BLaER1 (cell line): Measurements from ENCODE around the gene PNPLA5.
"Not testable (repeated sequence)": the region's sequence is repeated elsewhere in the genome, so short reads cannot be mapped to it uniquely, and the experiment has no call there.

Source experiments
- H3K27ac ChIP-seq: shearing (Covaris generic); formaldehyde crosslinking; 2 replicates; pipeline ENCODE4 v1.8.1; 2022
- H3K27me3 ChIP-seq: shearing (Covaris generic); formaldehyde crosslinking; 2 replicates; pipeline ENCODE4 v1.8.1; 2022
- H3K36me3 ChIP-seq: shearing (Covaris generic); formaldehyde crosslinking; 2 replicates; pipeline ENCODE4 v1.8.1; 2022
- H3K4me1 ChIP-seq: shearing (Covaris generic); formaldehyde crosslinking; 2 replicates; pipeline ENCODE4 v1.8.1; 2022
- H3K4me2 ChIP-seq: shearing (Covaris generic); formaldehyde crosslinking; 2 replicates; pipeline ENCODE4 v1.8.1; 2022
- H3K4me3 ChIP-seq: shearing (Covaris generic); formaldehyde crosslinking; 2 replicates; pipeline ENCODE4 v1.8.1; 2022
- H3K9ac ChIP-seq: shearing (Covaris generic); formaldehyde crosslinking; 2 replicates; pipeline ENCODE4 v1.8.1; 2022
- H3K9me3 ChIP-seq: shearing (Covaris generic); formaldehyde crosslinking; 2 replicates; pipeline ENCODE4 v1.8.1; 2022
- H4K20me1 ChIP-seq: shearing (Covaris generic); formaldehyde crosslinking; 2 replicates; pipeline ENCODE4 v1.8.1; 2022
- Cebpa-rat ChIP-seq: shearing (Covaris generic); IDR thresholded peaks from 2 replicates; pipeline ENCODE4 v1.8.1; 2022

PNPLA5 gene

GRCh38 chr22:43905681-43906080 lies 13.9 kb upstream of the PNPLA5 start:
- Histone ChIP-seq H3K4me2 (no peak overlapping the region), H3K9ac (no peak overlapping the region), H4K20me1 (no peaks in the 10 kb centered on the region), H3K4me1 (no peaks in the 10 kb centered on the region), H3K9me3 (no peaks in the 10 kb centered on the region), H3K36me3 (no peaks in the 10 kb centered on the region), H3K27me3 (no peaks in the 10 kb centered on the region), H3K27ac (no peak overlapping the region), H3K4me3 (no peak overlapping the region)
- TF ChIP-seq Cebpa-rat: no peak

DNA sequence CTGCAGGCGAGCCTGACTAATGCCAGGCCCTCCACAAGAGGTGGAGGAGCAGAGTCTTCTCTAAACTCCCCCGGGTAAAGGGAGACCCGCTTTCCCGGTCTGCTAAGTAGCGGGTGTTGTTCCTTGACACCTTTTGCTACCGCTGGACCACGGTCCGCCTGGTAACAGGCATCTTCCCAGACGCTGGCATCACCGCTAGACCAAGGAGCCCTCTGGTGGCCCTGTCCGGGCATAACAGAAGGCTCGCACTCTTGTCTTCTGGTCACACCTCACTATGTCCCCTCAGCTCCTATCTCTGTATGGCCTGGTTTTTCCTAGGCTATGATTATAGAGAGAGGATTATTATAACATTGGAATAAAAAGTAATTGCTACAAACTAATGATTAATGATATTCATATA lies 12.6 kb upstream of the PNPLA5 start:
- not testable (repeated sequence) for H3K4me2 ChIP-seq, H3K27ac ChIP-seq, H3K9ac ChIP-seq, H4K20me1 ChIP-seq, H3K27me3 ChIP-seq, H3K4me3 ChIP-seq, H3K36me3 ChIP-seq, H3K4me1 ChIP-seq, H3K9me3 ChIP-seq

GRCh38 chr22:43903033-43903432 lies 11.2 kb upstream of the PNPLA5 start:
- H4K20me1 ChIP-seq, H3K4me1 ChIP-seq, H3K4me2 ChIP-seq, H3K9me3 ChIP-seq, H3K9ac ChIP-seq, H3K27me3 ChIP-seq, H3K4me3 ChIP-seq, H3K36me3 ChIP-seq, H3K27ac ChIP-seq: not testable (repeated sequence)

GRCh38 chr22:43901976-43902643 lies 10.3 kb upstream of the PNPLA5 start:
- H3K36me3 ChIP-seq: no peaks in the 10 kb centered on the region
- H4K20me1 ChIP-seq: no peaks in the 10 kb centered on the region
- H3K4me3 ChIP-seq: no peak overlapping the region
- no peaks in the 10 kb centered on the region for H3K27me3 ChIP-seq
- no peak for TF ChIP-seq Cebpa-rat
- H3K9me3 ChIP-seq: no peaks in the 10 kb centered on the region
- no peak overlapping the region for H3K4me2 ChIP-seq
- H3K4me1 ChIP-seq: no peaks in the 10 kb centered on the region
- H3K9ac ChIP-seq: no peak overlapping the region
- no peak overlapping the region for H3K27ac ChIP-seq

- Histone ChIP-seq H3K27me3 (peaks cover 3% of the 10 kb centered on the region; the same call in 1 of the 2 replicates), H3K4me3 (no peak overlapping the region), H3K9me3 (no peaks in the 10 kb centered on the region), H3K4me1 (no peaks in the 10 kb centered on the region), H3K9ac (no peak overlapping the region), H3K4me2 (no peak overlapping the region), H3K27ac (no peak overlapping the region), H3K36me3 (no peaks in the 10 kb centered on the region), H4K20me1 (no peaks in the 10 kb centered on the region)
- no peak for TF ChIP-seq Cebpa-rat
Observed at GRCh38 chr22:43900206-43900605, 8.4 kb upstream of the PNPLA5 start.

GRCh38 chr22:43897751-43898261 lies 6.0 kb upstream of the PNPLA5 start:
- Histone ChIP-seq H3K4me1 (no peaks in the 10 kb centered on the region), H3K4me3 (no peak overlapping the region), H3K9me3 (no peaks in the 10 kb centered on the region), H3K9ac (no peak overlapping the region), H3K4me2 (no peak overlapping the region), H3K36me3 (no peaks in the 10 kb centered on the region), H3K27me3 (peaks cover 5% of the 10 kb centered on the region; the same call in 1 of the 2 replicates), H4K20me1 (no peaks in the 10 kb centered on the region), H3K27ac (no peak overlapping the region)
- no peak for TF ChIP-seq Cebpa-rat

- no peak for TF ChIP-seq Cebpa-rat
- Histone ChIP-seq H3K9me3 (no peaks in the 10 kb centered on the region), H3K4me3 (no peak overlapping the region), H3K9ac (no peak overlapping the region), H3K4me1 (no peaks in the 10 kb centered on the region; the same call in 1 of the 2 replicates), H4K20me1 (peaks cover 3% of the 10 kb centered on the region; the same call in 1 of the 2 replicates), H3K27ac (no peak overlapping the region), H3K4me2 (no peak overlapping the region), H3K36me3 (no peaks in the 10 kb centered on the region), H3K27me3 (peaks cover 22% of the 10 kb centered on the region)
Observed at GRCh38 chr22:43895986-43896645, 4.3 kb upstream of the PNPLA5 start.

- Histone ChIP-seq H3K27me3 (peaks cover 33% of the 10 kb centered on the region), H3K36me3 (no peaks in the 10 kb centered on the region), H3K27ac (no peak overlapping the region), H3K9me3 (no peaks in the 10 kb centered on the region), H4K20me1 (peaks cover 6% of the 10 kb centered on the region; the same call in 1 of the 2 replicates), H3K9ac (no peak overlapping the region), H3K4me3 (no peak overlapping the region), H3K4me2 (no peak overlapping the region), H3K4me1 (no peaks in the 10 kb centered on the region; the same call in 1 of the 2 replicates)
- TF ChIP-seq Cebpa-rat: no peak
Observed at GRCh38 chr22:43894122-43894521, 2.3 kb upstream of the PNPLA5 start.

DNA sequence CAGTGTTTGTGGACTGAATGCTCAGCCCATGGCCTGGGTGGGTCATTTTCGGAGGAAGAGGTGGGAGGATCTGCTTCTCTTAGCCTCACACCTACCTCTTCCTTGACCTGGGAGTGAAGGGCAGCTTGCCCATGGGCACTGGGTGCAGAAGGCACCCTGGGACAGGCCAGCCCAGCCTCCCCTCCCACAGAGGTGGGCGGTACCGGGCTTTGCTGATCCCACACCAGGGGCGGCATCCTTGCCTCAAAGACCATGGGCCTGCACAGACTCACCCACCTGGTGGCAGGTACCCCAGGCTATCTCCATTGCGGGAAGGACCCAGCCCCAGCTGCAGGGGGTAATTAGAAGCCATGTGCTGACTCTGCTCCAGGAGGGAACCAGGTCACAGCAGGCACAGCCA lies 1.5 kb upstream of the PNPLA5 start:
- H4K20me1 ChIP-seq: peaks cover 6% of the 10 kb centered on the region; the same call in 1 of the 2 replicates
- no peaks in the 10 kb centered on the region for H3K9me3 ChIP-seq
- no peaks in the 10 kb centered on the region for H3K36me3 ChIP-seq
- no peaks in the 10 kb centered on the region; the same call in 1 of the 2 replicates for H3K4me1 ChIP-seq
- no peak overlapping the region for H3K4me2 ChIP-seq
- no peak overlapping the region for H3K27ac ChIP-seq
- no peak for TF ChIP-seq Cebpa-rat
- no peak overlapping the region for H3K4me3 ChIP-seq
- peaks cover 33% of the 10 kb centered on the region for H3K27me3 ChIP-seq
- H3K9ac ChIP-seq: no peak overlapping the region

GRCh38 chr22:43892183-43892894 lies 526 bp upstream of the PNPLA5 start:
- Histone ChIP-seq H3K36me3 (no peaks in the 10 kb centered on the region), H4K20me1 (peaks cover 6% of the 10 kb centered on the region; the same call in 1 of the 2 replicates), H3K4me2 (no peak overlapping the region), H3K4me3 (no peak overlapping the region), H3K27ac (no peak overlapping the region), H3K9ac (no peak overlapping the region), H3K9me3 (no peaks in the 10 kb centered on the region), H3K4me1 (no peaks in the 10 kb centered on the region; the same call in 1 of the 2 replicates), H3K27me3 (peaks cover 33% of the 10 kb centered on the region)
- no peak for TF ChIP-seq Cebpa-rat
